ENCODE results near the gene CCDC157.

Gene CCDC157

GRCh38 chr22:30411780-30412179 lies 55.0 kb downstream of the CCDC157 start:
- DNase-seq (ENCODE audit: low read depth in 2 of 2), result no peak
- H3K4me3 ChIP-seq (replicated peaks in 1 of 2; ENCODE audit: low read depth in 2 of 2, low read length in 2 of 2), result no peak overlapping the region
- TF ChIP-seq CTCF (IDR thresholded peaks at IDR 0.05; ENCODE audit: low read depth, low read length), result no peak

- no peak for TF ChIP-seq CTCF (IDR thresholded peaks at IDR 0.05; ENCODE audit: low read depth, low read length)
- no peak overlapping the region for H3K4me3 ChIP-seq (replicated peaks in 1 of 2; ENCODE audit: low read depth in 2 of 2, low read length in 2 of 2)
- DNase-seq (ENCODE audit: low read depth in 2 of 2), result no peak
Observed at GRCh38 chr22:30413001-30413400, 56.2 kb downstream of the CCDC157 start.

- no peak for DNase-seq (ENCODE audit: low read depth in 2 of 2)
- TF ChIP-seq CTCF (IDR thresholded peaks at IDR 0.05; ENCODE audit: low read depth, low read length), result no peak
- H3K4me3 ChIP-seq (replicated peaks in 1 of 2; ENCODE audit: low read depth in 2 of 2, low read length in 2 of 2), result no peak overlapping the region
Observed at GRCh38 chr22:30413745-30414524, 57.1 kb downstream of the CCDC157 start.

GRCh38 chr22:30414525-30415047 lies 57.8 kb downstream of the CCDC157 start:
- peak in 1 of 2 donors; percentile 74 for DNase-seq (ENCODE audit: low read depth in 2 of 2)
- H3K4me3 ChIP-seq (replicated peaks in 1 of 2; ENCODE audit: low read depth in 2 of 2, low read length in 2 of 2), result no peak overlapping the region
- TF ChIP-seq CTCF (IDR thresholded peaks at IDR 0.05; ENCODE audit: low read depth, low read length), result no peak

- H3K4me3 ChIP-seq (replicated peaks in 1 of 2; ENCODE audit: low read depth in 2 of 2, low read length in 2 of 2), result no peak overlapping the region
- DNase-seq (ENCODE audit: low read depth in 2 of 2), result peak in 1 of 2 donors; percentile 32
- no peak for TF ChIP-seq CTCF (IDR thresholded peaks at IDR 0.05; ENCODE audit: low read depth, low read length)
Observed at GRCh38 chr22:30416403-30416802, 59.6 kb downstream of the CCDC157 start.

- no peak for TF ChIP-seq CTCF (IDR thresholded peaks at IDR 0.05; ENCODE audit: low read depth, low read length)
- H3K4me3 ChIP-seq (replicated peaks in 1 of 2; ENCODE audit: low read depth in 2 of 2, low read length in 2 of 2), result no peak overlapping the region
- no peak for DNase-seq (ENCODE audit: low read depth in 2 of 2)
Observed at GRCh38 chr22:30416837-30417236, 60.0 kb downstream of the CCDC157 start.
